HEK293T (cell line): ENCODE data around the gene EFNA5.

Experiments used
- CTCF ChIA-PET: fragments of 350-600 bp; formaldehyde crosslinking; extraction: SDS; loops from one replicate; lab custom pipeline; 2021; ENCODE audit warnings: antibody characterized with exemption, inconsistent platforms; lab: Yijun Ruan, JAX
- POLR2A ChIA-PET: fragments of 350-600 bp; formaldehyde crosslinking; extraction: SDS; loops from one replicate; lab custom pipeline; 2020; ENCODE audit warnings: antibody characterized with exemption, inconsistent platforms; lab: Yijun Ruan, JAX
- DNase-seq: peaks from one replicate; pipeline ENCODE4 v3.0.0; 2012; ENCODE audit warnings: mixed read lengths; ENCODE audit errors: extremely low spot score
- ARNT ChIP-seq: fragments of 450-650 bp; IDR thresholded peaks from 2 replicates; pipeline ENCODE4 v1.6.1; 2017; ENCODE audit warnings: mild to moderate bottlenecking
- BHLHE40 ChIP-seq: fragments of 450-650 bp; IDR thresholded peaks from 2 replicates; pipeline ENCODE4 v1.6.1; 2016; ENCODE audit warnings: mild to moderate bottlenecking, moderate library complexity, borderline replicate concordance
- CTBP1 ChIP-seq: fragments of 450-650 bp; IDR thresholded peaks from 2 replicates; pipeline ENCODE4 v1.6.1; 2016; ENCODE audit warnings: borderline replicate concordance
- ELF4 ChIP-seq: fragments of 450-650 bp; IDR thresholded peaks from 2 replicates; pipeline ENCODE4 v1.6.1; 2017; ENCODE audit warnings: antibody characterized with exemption
- FOXA1 ChIP-seq: fragments of 450-650 bp; IDR thresholded peaks from 2 replicates; pipeline ENCODE4 v1.6.1; 2016; ENCODE audit warnings: mild to moderate bottlenecking
- FOXK2 ChIP-seq: fragments of 450-650 bp; IDR thresholded peaks from 2 replicates; pipeline ENCODE4 v1.6.1; 2016; ENCODE audit warnings: mild to moderate bottlenecking
- FOXM1 ChIP-seq: fragments of 450-650 bp; IDR thresholded peaks from 2 replicates; pipeline ENCODE4 v1.6.1; 2017; ENCODE audit warnings: mild to moderate bottlenecking, borderline replicate concordance
- HDGF ChIP-seq: fragments of 450-650 bp; IDR thresholded peaks from 2 replicates; pipeline ENCODE4 v1.6.1; 2017; ENCODE audit warnings: antibody characterized with exemption, borderline replicate concordance
- L3MBTL2 ChIP-seq: fragments of 450-650 bp; conservative IDR thresholded peaks from 2 replicates; pipeline ENCODE4 v1.6.1; 2016; ENCODE audit warnings: mild to moderate bottlenecking
- LEF1 ChIP-seq: fragments of 450-650 bp; IDR thresholded peaks from 2 replicates; pipeline ENCODE4 v1.6.1; 2017; ENCODE audit warnings: mild to moderate bottlenecking, borderline replicate concordance
- NFRKB ChIP-seq: fragments of 450-650 bp; IDR thresholded peaks from 2 replicates; pipeline ENCODE4 v1.6.1; 2016; ENCODE audit warnings: mild to moderate bottlenecking, moderate library complexity
- SP1 ChIP-seq: fragments of 450-650 bp; IDR thresholded peaks from 2 replicates; pipeline ENCODE4 v1.6.1; 2017
- SUZ12 ChIP-seq: fragments of 450-650 bp; IDR thresholded peaks from 2 replicates; pipeline ENCODE4 v1.6.1; 2016; ENCODE audit warnings: mild to moderate bottlenecking
- TARDBP ChIP-seq: fragments of 450-650 bp; IDR thresholded peaks from 2 replicates; pipeline ENCODE4 v1.6.1; 2016
- ZNF384 ChIP-seq: fragments of 450-650 bp; IDR thresholded peaks from 2 replicates; pipeline ENCODE4 v1.6.1; 2016
- TF ChIP-seq, protein P1 (sequence below): fragments of 450-650 bp; IDR thresholded peaks from 2 replicates; pipeline ENCODE4 v1.6.1; 2016

Gene EFNA5

DNA sequence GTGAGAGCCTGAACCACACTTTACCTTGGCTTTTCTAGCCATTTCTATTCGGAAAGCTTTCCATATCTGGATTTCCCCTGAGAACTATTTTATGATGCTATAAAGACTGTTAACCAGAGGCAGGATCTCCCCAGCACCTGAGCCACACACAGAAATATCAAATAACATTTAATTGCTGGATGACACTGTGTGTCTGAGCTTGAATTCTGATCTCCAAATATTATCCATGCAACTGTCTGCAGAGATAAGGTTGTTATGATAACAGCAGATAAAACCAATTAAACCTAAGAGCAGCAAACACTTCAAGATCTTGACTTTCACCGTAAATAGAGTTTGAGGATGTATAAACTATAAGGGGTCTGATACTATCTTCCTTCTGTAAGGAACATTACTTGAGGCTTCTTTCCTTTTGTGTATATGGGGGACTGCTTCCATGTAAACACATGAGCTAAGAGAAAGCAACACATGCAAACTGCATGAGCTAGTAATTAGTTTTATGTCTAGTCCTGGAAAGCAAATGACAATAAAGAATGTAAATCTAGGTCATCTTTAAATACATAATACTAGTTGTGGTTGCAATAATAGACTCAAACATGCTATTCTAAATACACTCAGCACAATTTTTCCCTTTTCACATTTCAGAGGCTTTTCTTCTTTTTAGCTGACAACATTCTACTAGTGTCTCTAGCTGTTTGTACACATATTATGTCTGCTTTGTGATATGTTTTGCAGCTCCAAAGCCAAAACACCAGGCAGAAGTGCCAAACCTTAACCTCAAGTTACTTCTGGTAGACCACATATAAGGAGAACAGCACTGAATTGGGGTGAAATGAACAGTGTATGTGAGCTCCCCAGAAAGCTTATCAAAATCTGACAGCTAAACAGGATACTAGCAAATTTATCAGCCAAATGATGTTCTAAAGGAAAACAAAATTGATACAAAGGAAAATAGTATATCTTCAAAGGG lies 136.5 kb downstream of the EFNA5 start:
- ChIA-PET CTCF (interaction anchor here (0.7 kb wide), 1 partner anchor 38 kb away, joined by 5 read pairs; no protein-coding TSS in a partner anchor), POLR2A (no interaction called here)
- no peak for DNase-seq
- peak; percentile 65; the same call in 1 of the 2 replicates for TF ChIP-seq CTBP1
- no peak for TF ChIP-seq FOXA1
- TF ChIP-seq ZNF384: no peak
- no peak for TF ChIP-seq BHLHE40
- TF ChIP-seq FOXM1: no peak

DNA sequence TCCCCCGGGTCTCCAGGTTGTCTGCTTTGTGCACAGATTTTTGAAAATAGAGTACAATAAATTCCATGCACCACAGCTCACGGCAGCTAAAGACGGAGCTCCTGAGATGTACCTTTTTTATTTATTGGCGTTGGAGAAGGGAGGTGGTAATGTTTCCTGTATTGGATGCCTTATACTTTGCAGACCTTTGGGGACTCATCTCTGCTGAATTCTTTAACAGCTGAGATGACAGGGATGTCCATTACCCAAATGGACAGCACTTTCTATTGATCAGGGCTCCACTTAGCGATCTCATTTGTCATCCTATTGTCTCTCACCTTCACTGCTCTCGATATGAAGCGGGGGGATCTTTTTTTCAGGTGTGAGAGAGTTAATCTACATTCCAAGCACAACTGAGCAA lies 137.8 kb downstream of the EFNA5 start:
- POLR2A ChIA-PET: no interaction called here
- TF ChIP-seq FOXA1 (no peak), ARNT (no peak), FOXM1 (no peak), FOXK2 (no peak), CTBP1 (no peak)
- no peak for DNase-seq
- CTCF ChIA-PET: no interaction called here

DNA sequence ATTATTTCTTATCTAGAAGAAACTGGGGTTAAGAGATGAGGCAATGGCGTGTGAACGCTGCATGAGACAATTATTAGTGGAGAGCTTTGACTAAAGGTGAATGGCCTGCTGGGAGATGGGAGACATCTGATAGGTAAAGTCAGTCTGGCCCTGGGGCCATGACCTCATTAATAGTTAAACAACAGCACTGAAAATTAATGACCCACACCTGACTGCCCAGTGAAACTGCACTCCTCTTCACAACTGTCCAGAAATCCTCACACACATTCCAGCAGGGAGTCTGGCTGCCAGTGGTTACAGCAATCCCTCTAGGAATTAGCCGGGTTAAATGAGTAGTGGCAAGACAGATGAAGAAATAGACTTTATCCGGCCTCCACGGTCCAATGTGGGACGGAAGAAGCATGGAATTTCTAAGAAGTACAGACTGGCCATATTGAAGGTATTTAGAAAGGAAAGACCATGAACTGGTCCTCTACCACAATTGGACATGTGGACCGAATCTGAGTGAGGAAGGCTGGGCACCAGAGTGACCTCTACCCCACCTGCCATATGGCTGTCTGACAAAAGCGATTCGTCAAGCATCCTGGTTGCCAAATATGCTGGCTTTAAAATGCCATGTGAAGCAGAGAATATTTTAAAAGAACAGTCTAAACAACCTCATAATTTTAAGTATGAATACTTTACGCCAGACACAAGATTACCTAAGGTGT lies 138.4 kb downstream of the EFNA5 start:
- ChIA-PET CTCF (no interaction called here), POLR2A (no interaction called here)

DNA sequence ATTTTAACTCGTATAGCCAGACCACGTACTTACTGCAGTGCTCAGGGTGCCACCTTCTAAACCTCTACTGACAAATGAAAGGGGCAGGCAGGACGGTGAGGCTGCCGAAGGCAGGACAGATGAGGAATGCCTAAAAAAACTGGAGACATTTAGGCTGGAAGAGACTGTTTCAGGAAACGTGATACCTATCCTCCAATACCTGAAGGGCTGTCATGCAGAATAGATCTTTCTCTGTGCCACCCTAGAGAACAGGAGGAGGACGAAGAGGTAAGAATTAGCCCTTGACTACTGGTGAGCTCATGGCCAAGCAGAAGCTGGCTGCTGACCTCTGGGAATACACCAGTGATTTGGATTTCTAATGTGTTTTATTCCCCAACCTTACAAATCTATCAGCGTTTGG lies 139.4 kb downstream of the EFNA5 start:
- TF ChIP-seq TARDBP: no peak
- DNase-seq: no peak
- ChIA-PET CTCF (interaction anchor here (1.0 kb wide), 1 partner anchor 40 kb away, joined by 3 read pairs; no protein-coding TSS in a partner anchor), POLR2A (no interaction called here)

More for the DNA sequence above, 138.4 kb downstream of the EFNA5 start:
- TF ChIP-seq CTBP1 (peak; percentile 8; the same call in 1 of the 2 replicates), TARDBP (no peak), HDGF (no peak)
- no peak for DNase-seq

DNA sequence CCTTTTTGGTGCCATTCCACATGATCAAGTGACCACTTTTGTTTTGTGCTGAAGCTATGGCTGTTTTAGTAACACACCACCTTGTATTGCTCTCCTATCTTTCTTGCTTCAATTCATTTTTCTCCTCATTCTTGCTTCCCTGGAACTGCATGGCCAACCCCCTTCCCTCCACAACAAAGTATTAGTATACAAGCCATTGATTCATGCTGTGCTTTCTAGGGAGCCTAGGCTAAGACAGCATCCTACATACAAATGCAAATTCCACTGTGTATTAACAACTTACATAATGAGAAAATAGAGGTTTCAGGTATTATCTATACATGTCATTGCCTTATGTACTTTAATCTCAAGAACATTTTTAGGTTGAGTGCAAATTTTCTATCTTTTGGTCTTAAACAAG lies 141.1 kb downstream of the EFNA5 start:
- ChIA-PET CTCF (interaction anchor here (0.5 kb wide), 1 partner anchor 1757 kb away, joined by 4 read pairs; no protein-coding TSS in a partner anchor), POLR2A (no interaction called here)
- no peak for DNase-seq
- no peak for TF ChIP-seq HDGF
- TF ChIP-seq, protein P1, sequence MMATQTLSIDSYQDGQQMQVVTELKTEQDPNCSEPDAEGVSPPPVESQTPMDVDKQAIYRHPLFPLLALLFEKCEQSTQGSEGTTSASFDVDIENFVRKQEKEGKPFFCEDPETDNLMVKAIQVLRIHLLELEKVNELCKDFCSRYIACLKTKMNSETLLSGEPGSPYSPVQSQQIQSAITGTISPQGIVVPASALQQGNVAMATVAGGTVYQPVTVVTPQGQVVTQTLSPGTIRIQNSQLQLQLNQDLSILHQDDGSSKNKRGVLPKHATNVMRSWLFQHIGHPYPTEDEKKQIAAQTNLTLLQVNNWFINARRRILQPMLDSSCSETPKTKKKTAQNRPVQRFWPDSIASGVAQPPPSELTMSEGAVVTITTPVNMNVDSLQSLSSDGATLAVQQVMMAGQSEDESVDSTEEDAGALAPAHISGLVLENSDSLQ: no peak
- no peak for TF ChIP-seq SP1
- no peak for TF ChIP-seq NFRKB
- no peak for TF ChIP-seq FOXK2
- no peak for TF ChIP-seq L3MBTL2
- TF ChIP-seq FOXM1: no peak
- TF ChIP-seq TARDBP: no peak
- TF ChIP-seq ELF4: no peak
- TF ChIP-seq SUZ12: no peak
- no peak for TF ChIP-seq ARNT
- no peak for TF ChIP-seq ZNF384
- no peak for TF ChIP-seq CTBP1
- TF ChIP-seq BHLHE40: no peak
- no peak for TF ChIP-seq LEF1
- no peak for TF ChIP-seq FOXA1

DNA sequence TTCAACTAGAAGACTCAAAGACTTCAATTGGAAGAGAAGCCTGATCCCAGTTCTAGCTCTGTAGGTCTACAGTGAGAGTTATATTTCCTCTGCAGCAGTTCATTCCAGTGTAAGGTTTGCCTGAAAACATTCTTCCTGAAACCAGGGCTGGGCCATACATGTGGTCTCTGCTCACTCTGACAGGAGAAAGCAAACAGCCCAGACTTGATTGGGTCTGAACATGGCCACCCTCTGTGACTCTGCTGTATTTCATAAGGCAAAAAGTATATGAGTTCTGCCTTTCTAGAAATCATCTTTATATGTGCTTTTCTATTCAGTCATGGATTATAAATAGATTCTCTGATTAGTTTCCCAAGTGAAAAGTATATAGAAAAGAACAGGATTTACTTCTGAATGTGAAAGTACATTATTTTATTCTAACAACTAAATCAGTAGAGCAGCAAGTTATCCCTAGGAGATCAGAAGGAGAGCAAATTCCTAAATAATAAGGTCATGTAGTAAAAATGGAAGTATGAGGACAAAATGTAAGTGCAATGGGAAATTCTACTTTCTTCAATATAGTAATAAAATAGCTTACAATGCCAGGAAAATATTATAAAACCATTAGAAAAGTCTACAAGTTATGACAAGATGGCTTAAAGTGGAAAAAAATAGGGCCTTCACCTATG lies 144.3 kb downstream of the EFNA5 start:
- DNase-seq: no peak
- ChIA-PET POLR2A (no interaction called here), CTCF (no interaction called here)
- TF ChIP-seq, protein P1: no peak
- TF ChIP-seq BHLHE40: no peak
- no peak for TF ChIP-seq NFRKB
- TF ChIP-seq SP1: no peak
- TF ChIP-seq ARNT: no peak
- no peak for TF ChIP-seq HDGF

DNA sequence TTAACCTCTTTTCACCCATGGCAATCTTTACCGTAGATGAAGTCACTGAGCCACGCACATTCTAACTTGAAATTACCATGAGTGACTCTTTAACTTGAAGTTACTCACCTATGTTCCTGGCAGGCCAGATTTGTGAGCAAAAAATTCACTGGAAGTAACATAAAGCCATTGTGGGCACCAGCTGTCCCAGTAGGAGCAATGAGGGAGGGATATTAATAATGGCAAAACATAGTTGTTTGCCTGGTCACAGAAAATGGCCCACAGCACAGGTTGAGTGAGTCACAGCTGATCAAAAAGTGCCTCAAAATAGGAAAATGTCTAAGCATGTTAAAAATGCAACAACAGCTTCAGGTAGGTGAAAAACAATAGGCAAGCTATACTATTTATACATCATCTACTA lies 146.6 kb downstream of the EFNA5 start:
- CTCF ChIA-PET: interaction anchor here (0.6 to 1.2 kb wide), 2 partner anchors 45 to 48 kb away, joined by 3 to 4 read pairs; no protein-coding TSS in a partner anchor

More for the DNA sequence above, 146.6 kb downstream of the EFNA5 start:
- DNase-seq: no peak
- TF ChIP-seq BHLHE40: no peak
- POLR2A ChIA-PET: no interaction called here
